A673 (cell line): ENCODE results near the gene TET3. TPM values are rescaled to one million over a fixed set of nuclear protein-coding genes. Genes with fewer than 3 reads are reported as not detected.

ENCODE experiments used
- BruUV-seq: library from RNA; stranded (reverse); fragments of 400-500 nt; replicated peaks from 2 replicates; lab custom pipeline; 2021; lab: Mats Ljungman, UMichigan
- CTCF ChIA-PET: fragments of 300-600 bp; sonication (Branson Sonifier 250); formaldehyde crosslinking; loops from one replicate; lab custom pipeline; 2022; ENCODE audit warnings: antibody characterized with exemption; lab: Charles Lee
- POLR2A ChIA-PET: fragments of 300-600 bp; sonication (Branson Sonifier 250); formaldehyde crosslinking; loops from one replicate; lab custom pipeline; 2022; ENCODE audit warnings: antibody characterized with exemption; ENCODE audit not compliant: low non-redundant PET; lab: Charles Lee
- DNase-seq: peaks from one replicate; pipeline ENCODE4 v3.0.0-alpha.2; 2015; ENCODE audit warnings: low spot score
- H3K27ac ChIP-seq: fragments of 200-600 bp; sonication (generic); 2 replicates; pipeline ENCODE4 v1.5.1; 2016; ENCODE audit warnings: mixed run types, low read depth, mild to moderate bottlenecking, mixed read lengths, antibody characterized with exemption, low read length; ENCODE audit not compliant: poor library complexity, severe bottlenecking
- H3K27me3 ChIP-seq: fragments of 200-600 bp; sonication (generic); replicated peaks from 2 replicates; pipeline ENCODE4 v1.6.1; 2017; ENCODE audit warnings: mixed run types, low read depth, mild to moderate bottlenecking, mixed read lengths, antibody characterized with exemption, low read length; ENCODE audit not compliant: insufficient read depth, poor library complexity
- H3K36me3 ChIP-seq: fragments of 200-600 bp; sonication (generic); 2 replicates; pipeline ENCODE4 v1.6.1; 2016; ENCODE audit warnings: mixed run types, mild to moderate bottlenecking, mixed read lengths, antibody characterized with exemption, low read length; ENCODE audit not compliant: insufficient read depth, poor library complexity, severe bottlenecking
- H3K4me1 ChIP-seq: fragments of 200-600 bp; sonication (generic); 2 replicates; pipeline ENCODE4 v1.6.1; 2017; ENCODE audit warnings: mixed run types, mild to moderate bottlenecking, mixed read lengths, antibody characterized with exemption, low read length; ENCODE audit not compliant: insufficient read depth, poor library complexity, severe bottlenecking
- H3K4me3 ChIP-seq: fragments of 200-600 bp; sonication (generic); 2 replicates; pipeline ENCODE4 v1.5.1; 2016; ENCODE audit warnings: low read depth, mixed run types, mild to moderate bottlenecking, mixed read lengths, low read length; ENCODE audit not compliant: poor library complexity, severe bottlenecking
- H3K9me3 ChIP-seq: fragments of 200-600 bp; sonication (generic); 2 replicates; pipeline ENCODE4 v1.6.1; 2016; ENCODE audit warnings: mixed run types, low read depth, mild to moderate bottlenecking, mixed read lengths, antibody characterized with exemption, low read length; ENCODE audit not compliant: poor library complexity, severe bottlenecking
- EZH2 ChIP-seq: fragments of 200-600 bp; sonication (generic); IDR thresholded peaks from 2 replicates; pipeline ENCODE4 v1.6.1; 2017; ENCODE audit warnings: borderline replicate concordance, low read depth, mild to moderate bottlenecking, mixed read lengths, antibody characterized with exemption, low read length; ENCODE audit not compliant: poor library complexity, severe bottlenecking
- intact Hi-C: fragments of 100-400 bp; cut with micrococcal nuclease; formaldehyde crosslinking; loops from one replicate; pipeline ENCODE4 v1.10.0; 2022; ENCODE audit not compliant: unreplicated experiment
- total RNA-seq: library from RNA; stranded (reverse); gene quantifications from 2 replicates; pipeline ENCODE4 v1.2.3, GENCODE V29; 2021
- TF ChIP-seq, protein P1 (sequence below): fragments of 300-800, 200-600 bp; sonication (generic); conservative IDR thresholded peaks from 2 replicates; pipeline ENCODE4 v1.5.1; 2017; ENCODE audit warnings: low read depth, mild to moderate bottlenecking, antibody characterized with exemption, low read length, moderate library complexity, mixed read lengths

The TET3 gene
- total RNA-seq, 1 experiment from 2014 or later, result 26.3 TPM

GRCh38 chr2:74027496-74027895 is 42.8 kb downstream of the TET3 start:
- ChIA-PET CTCF (no interaction called here), POLR2A (no interaction called here)
- Histone ChIP-seq H3K4me3 (no peak overlapping the region), H3K27ac (no peak overlapping the region), H3K27me3 (no peaks in the 10 kb centered on the region), H3K9me3 (peaks cover 4% of the 10 kb centered on the region), H3K4me1 (peaks cover 7% of the 10 kb centered on the region), H3K36me3 (no peaks in the 10 kb centered on the region)
- no TSS peak for BruUV-seq
- intact Hi-C loops, result no loop called here
- no peak for DNase-seq
- TF ChIP-seq, protein P1, sequence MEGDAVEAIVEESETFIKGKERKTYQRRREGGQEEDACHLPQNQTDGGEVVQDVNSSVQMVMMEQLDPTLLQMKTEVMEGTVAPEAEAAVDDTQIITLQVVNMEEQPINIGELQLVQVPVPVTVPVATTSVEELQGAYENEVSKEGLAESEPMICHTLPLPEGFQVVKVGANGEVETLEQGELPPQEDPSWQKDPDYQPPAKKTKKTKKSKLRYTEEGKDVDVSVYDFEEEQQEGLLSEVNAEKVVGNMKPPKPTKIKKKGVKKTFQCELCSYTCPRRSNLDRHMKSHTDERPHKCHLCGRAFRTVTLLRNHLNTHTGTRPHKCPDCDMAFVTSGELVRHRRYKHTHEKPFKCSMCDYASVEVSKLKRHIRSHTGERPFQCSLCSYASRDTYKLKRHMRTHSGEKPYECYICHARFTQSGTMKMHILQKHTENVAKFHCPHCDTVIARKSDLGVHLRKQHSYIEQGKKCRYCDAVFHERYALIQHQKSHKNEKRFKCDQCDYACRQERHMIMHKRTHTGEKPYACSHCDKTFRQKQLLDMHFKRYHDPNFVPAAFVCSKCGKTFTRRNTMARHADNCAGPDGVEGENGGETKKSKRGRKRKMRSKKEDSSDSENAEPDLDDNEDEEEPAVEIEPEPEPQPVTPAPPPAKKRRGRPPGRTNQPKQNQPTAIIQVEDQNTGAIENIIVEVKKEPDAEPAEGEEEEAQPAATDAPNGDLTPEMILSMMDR, result no peak
- TF ChIP-seq EZH2, result no peak

- intact Hi-C loops, result no loop called here
- CTCF ChIA-PET, result no interaction called here
- Histone ChIP-seq H3K27ac (no peak overlapping the region), H3K9me3 (peaks cover 4% of the 10 kb centered on the region), H3K27me3 (no peaks in the 10 kb centered on the region), H3K4me1 (peaks cover 7% of the 10 kb centered on the region), H3K4me3 (no peak overlapping the region), H3K36me3 (no peaks in the 10 kb centered on the region)
- no TSS peak for BruUV-seq
- POLR2A ChIA-PET, result no interaction called here
- TF ChIP-seq EZH2, result no peak
- TF ChIP-seq, protein P1, result no peak
- no peak for DNase-seq
Measured at GRCh38 chr2:74028290-74028689, 43.6 kb downstream of the TET3 start.

- TF ChIP-seq EZH2, result no peak
- TF ChIP-seq, protein P1, result no peak
- DNase-seq, result no peak
- ChIA-PET POLR2A (no interaction called here), CTCF (no interaction called here)
- Histone ChIP-seq H3K4me1 (peaks cover 7% of the 10 kb centered on the region), H3K27ac (no peak overlapping the region), H3K36me3 (no peaks in the 10 kb centered on the region), H3K4me3 (no peak overlapping the region), H3K27me3 (no peaks in the 10 kb centered on the region), H3K9me3 (peaks cover 4% of the 10 kb centered on the region)
- no TSS peak for BruUV-seq
- intact Hi-C loops, result no loop called here
Measured at GRCh38 chr2:74028741-74029140, 44.0 kb downstream of the TET3 start.
